GM12874 (cell line): Measurements from ENCODE around the gene TMEM244.

Source experiments
- CTCF ChIP-seq: IDR thresholded peaks from 2 replicates; pipeline ENCODE4 v1.5.1; 2011; ENCODE audit warnings: low read depth, mild to moderate bottlenecking, control low read depth, low read length, moderate library complexity; ENCODE audit not compliant: insufficient read depth

The TMEM244 gene

GRCh38 chr6:129860908-129861665 is at the start of gene TMEM244:
Gene TMEM244, minus strand, starts transcription at chr6:129861315. Its CDS starts 127 bp downstream, at chr6:129861188.
- no peak for TF ChIP-seq CTCF

GRCh38 chr6:129908858-129909257 is 47.7 kb upstream of the TMEM244 start:
- no peak for TF ChIP-seq CTCF

- TF ChIP-seq CTCF, result no peak
Measured at GRCh38 chr6:129908356-129908755, 47.2 kb upstream of the TMEM244 start.

- no peak for TF ChIP-seq CTCF
Measured at GRCh38 chr6:129906515-129907077, 45.5 kb upstream of the TMEM244 start.

GRCh38 chr6:129903082-129903481 is 42.0 kb upstream of the TMEM244 start:
- no peak for TF ChIP-seq CTCF

GRCh38 chr6:129902681-129903080 is 41.6 kb upstream of the TMEM244 start:
- TF ChIP-seq CTCF, result no peak

- no peak for TF ChIP-seq CTCF
Measured at GRCh38 chr6:129901910-129902309, 40.8 kb upstream of the TMEM244 start.
